ENCODE results near the gene RBM38.
"Not testable (repeated sequence)": the region's sequence is repeated elsewhere in the genome, so short reads cannot be mapped to it uniquely, and the experiment has no call there.

RBM38 gene

GRCh38 chr20:57390604-57391438 is at the start of gene RBM38:
Gene RBM38 (plus strand): TSS chr20:57391396. CDS start chr20:57391582, 186 bp downstream.
- peak; percentile 67 to 79 for DNase-seq

GRCh38 chr20:57341663-57342062 is 49.5 kb upstream of the RBM38 start:
- DNase-seq, result no peak

GRCh38 chr20:57342829-57343228 is 48.4 kb upstream of the RBM38 start:
- DNase-seq, result no peak

GRCh38 chr20:57346477-57346876 is 44.7 kb upstream of the RBM38 start:
- DNase-seq, result peak; percentile 49 to 63

GRCh38 chr20:57347393-57347792 is 43.8 kb upstream of the RBM38 start:
- no peak for DNase-seq

- not testable (repeated sequence) for DNase-seq
Measured at GRCh38 chr20:57348200-57348921, 42.8 kb upstream of the RBM38 start.

GRCh38 chr20:57348922-57349574 is 42.1 kb upstream of the RBM38 start:
- not testable (repeated sequence) for DNase-seq

GRCh38 chr20:57350081-57350710 is 41.0 kb upstream of the RBM38 start:
- DNase-seq, result no peak

- DNase-seq, result not testable (repeated sequence)
Measured at GRCh38 chr20:57350726-57351041, 40.5 kb upstream of the RBM38 start.

GRCh38 chr20:57351042-57351783 is 40.0 kb upstream of the RBM38 start, which contains the start of gene RAE1:
Gene RAE1 (plus strand): TSS chr20:57351255. CDS start chr20:57354039, 2,784 bp downstream.
- DNase-seq, result peak; percentile 89 to 92

GRCh38 chr20:57352305-57352704 is 38.9 kb upstream of the RBM38 start:
- no peak for DNase-seq

- DNase-seq, result no peak
Measured at GRCh38 chr20:57353351-57353750, 37.8 kb upstream of the RBM38 start.

- no peak for DNase-seq
Measured at GRCh38 chr20:57361517-57361916, 29.7 kb upstream of the RBM38 start.

GRCh38 chr20:57364451-57364850 is 26.7 kb upstream of the RBM38 start:
- no peak for DNase-seq

- DNase-seq, result no peak
Measured at GRCh38 chr20:57369596-57369995, 21.6 kb upstream of the RBM38 start.

- no peak for DNase-seq
Measured at GRCh38 chr20:57370316-57370715, 20.9 kb upstream of the RBM38 start.

- no peak for DNase-seq
Measured at GRCh38 chr20:57371363-57371762, 19.8 kb upstream of the RBM38 start.

GRCh38 chr20:57372157-57372556 is 19.0 kb upstream of the RBM38 start:
- DNase-seq, result no peak

GRCh38 chr20:57372581-57373350 is 18.4 kb upstream of the RBM38 start:
- DNase-seq, result no peak

GRCh38 chr20:57374343-57374930 is 16.8 kb upstream of the RBM38 start:
- DNase-seq, result no peak
